T-helper 2 cell (primary cell): Measurements from ENCODE around the gene MICALL2.

ENCODE experiments used
- DNase-seq, 5 experiments: peaks; one replicate each; pipeline versions ENCODE4 v3.0.0 to v3.0.0-alpha.2; 2012 to 2022
- total RNA-seq, 2 donors: gene quantifications; one replicate each; lab custom pipeline; 2026; lab: John Stamatoyannopoulos, UW

The MICALL2 gene
- 3.9 to 8.4 reads per million in 2 donors for total RNA-seq

DNA sequence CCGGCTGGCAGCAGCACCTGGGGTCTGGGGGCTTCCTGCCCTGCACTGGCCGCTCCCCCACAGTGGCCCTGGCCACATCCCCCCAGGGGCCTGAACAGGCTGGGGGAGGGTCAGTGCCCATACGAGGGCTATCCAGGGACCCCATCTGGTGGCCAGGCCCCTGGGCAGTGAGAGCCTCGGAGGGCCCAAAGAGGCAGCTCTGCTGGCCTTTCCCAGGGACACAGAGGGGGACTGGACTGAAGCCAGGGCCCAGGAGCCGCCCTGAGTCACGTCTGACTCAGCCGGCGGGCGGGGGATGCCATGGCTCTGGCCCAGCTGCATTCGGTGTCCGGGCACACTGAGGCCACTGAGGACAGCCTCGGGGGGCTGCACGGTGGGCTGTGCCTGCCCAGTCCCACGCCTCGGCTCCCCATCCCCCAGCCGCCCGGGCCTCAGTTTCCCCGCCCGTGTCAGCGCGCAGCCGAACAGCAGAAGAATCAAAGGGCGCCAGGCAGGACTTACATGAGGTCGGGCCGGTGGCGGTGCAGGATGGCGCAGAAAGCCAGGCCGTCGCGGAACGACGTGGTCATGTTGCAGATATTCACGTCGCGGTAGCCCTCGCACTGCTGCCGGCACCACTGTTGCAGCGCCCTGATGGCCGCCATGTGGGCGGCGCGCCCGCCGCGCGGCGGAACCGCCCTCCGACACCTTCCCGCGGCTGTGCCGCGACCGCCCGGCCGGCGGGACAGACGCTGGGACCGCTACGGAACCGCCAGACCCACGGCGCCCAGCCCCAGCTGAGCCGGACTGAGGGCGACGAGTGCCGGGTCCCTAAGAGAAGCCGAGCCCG, at the start of gene MICALL2:
Gene MICALL2 (minus strand): TSS at position 788 of the 829 bp plus-strand sequence. CDS start 144 bp downstream, at position 644.
- DNase-seq = no peak

DNA sequence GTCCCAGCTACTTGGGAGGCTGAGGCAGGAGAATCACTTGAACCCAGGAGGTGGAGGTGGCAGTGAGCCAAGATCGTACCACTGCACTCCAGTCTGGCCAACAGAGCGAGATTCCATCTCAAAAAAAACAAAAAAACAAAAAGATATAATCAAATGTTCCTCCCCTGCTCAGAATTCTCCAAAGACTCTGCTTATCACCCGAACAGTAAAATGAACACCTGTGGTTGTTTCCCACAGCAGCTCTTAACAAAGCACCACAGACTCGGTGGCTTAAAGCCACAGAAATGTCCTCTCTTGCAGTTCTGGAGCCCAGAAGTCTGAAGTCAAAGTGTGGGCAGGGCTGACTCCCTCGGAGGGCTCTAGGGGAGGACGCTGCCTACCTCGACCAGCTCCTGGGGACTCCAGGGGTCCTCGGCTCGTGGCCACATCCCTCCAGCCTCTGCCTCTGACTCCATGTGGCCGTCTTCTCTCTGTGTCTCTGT, 49.0 kb upstream of the MICALL2 start:
- peak in 1 of 5 experiments; percentile 66 for DNase-seq

- peak in 1 of 5 experiments; percentile 24 for DNase-seq
These were observed 46.7 kb upstream of the MICALL2 start for GRCh38 chr7:1505731-1506550.

GRCh38 chr7:1503816-1504775, 44.8 kb upstream of the MICALL2 start, which contains the start of gene INTS1:
Gene INTS1, minus strand, starts transcription at chr7:1504389. Its CDS starts 429 bp downstream, at chr7:1503960.
- DNase-seq = peak; percentile 75 to 96 (median 86)

DNA sequence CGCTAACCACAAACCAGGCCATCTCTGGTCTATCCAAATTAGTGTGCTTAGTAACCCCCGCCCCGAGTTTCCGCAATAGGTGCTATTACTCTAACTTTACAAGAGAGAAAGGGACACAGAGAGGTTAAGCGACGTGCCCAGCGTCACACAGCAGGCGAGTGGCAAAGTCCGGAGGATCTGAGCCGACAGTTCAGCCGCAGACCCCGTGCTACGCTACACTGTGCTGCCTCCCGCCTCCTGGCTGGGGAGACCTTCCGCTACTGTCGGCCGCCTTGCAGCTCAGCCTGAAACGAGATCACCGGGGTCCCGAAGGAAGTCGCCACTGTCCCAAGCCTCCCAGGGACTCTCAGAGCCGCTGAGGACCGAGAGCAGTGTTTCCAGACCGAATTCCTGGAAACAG, 44.1 kb upstream of the MICALL2 start:
- DNase-seq = no peak

- DNase-seq = no peak
These were observed 43.6 kb upstream of the MICALL2 start for GRCh38 chr7:1502845-1503244.

GRCh38 chr7:1501487-1502270, 42.4 kb upstream of the MICALL2 start:
- no peak for DNase-seq

- no peak for DNase-seq
These were observed 41.0 kb upstream of the MICALL2 start for GRCh38 chr7:1500064-1500807.

- DNase-seq = no peak
These were observed 40.2 kb upstream of the MICALL2 start for GRCh38 chr7:1499367-1500029.

GRCh38 chr7:1498370-1499305, 39.4 kb upstream of the MICALL2 start:
- no peak for DNase-seq

GRCh38 chr7:1497293-1497927, 38.1 kb upstream of the MICALL2 start:
- DNase-seq = no peak

DNA sequence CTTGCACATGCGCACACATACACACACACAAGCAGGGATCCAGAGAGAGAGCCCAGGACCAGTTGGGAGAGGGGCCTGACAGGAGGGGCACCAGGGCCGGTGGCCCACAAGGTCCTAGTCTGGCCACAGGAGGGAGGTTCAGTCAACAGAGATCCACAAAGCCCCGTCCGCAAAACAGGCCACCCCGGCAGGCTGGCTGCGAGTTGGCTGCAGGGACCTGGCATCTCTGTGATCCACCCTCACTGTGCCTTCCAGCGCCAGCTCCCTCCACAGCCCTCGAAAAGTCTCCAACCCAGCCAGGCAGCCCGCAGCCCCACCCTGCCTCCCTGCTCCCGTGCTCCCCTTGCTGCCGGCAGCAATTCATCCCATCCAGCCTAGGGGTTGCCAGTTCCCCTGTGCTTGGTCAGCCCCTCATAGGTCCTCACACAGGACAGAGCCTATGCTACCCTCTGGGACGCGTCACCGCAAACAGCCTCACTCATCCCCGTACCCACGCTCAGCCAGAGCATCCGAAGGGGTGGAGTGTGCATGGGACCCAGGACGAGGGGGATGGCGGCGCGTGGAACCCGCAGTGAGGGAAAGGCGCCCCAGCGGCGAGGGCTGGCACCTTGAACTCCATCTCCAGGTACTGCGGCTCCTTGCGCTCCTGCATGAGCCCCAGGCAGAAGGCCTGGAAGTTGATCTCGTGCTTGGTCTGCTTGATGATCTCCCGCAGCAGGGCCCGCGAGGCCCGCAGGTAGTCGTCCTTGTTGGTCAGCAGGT, 37.4 kb upstream of the MICALL2 start:
- no peak for DNase-seq

DNA sequence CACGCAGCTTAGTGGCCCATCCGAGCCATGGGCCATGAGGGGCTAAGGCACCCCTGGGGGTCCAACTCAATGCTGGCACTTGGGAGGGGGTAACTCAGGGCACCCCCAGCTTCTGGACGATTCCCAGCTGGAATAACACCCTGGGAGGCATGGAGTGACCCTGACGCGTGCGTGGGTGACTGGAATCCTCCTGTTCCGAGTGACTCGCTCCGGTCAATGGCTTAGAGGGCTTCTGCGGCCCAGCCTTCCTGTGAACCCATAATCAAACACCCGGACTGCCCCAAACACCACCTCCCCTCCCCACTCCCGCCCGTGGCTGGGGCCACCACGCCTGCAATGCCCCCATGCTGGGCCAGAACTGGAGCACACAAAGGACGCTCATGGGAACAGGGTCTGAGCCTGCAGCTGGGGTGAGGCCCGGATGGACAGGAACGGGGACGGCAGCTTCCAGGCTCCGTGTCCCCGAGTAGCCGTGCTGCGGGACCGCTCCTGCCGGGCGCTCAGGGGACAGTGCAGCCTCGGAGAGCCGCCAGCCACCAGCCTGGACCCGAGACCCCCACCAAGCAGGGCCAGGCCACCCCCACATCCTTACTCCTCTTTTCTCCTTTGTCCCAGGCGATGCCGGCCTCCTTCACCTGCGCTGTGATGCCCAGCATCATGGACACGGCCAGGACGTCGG, 36.4 kb upstream of the MICALL2 start:
- no peak for DNase-seq

- no peak for DNase-seq
These were observed 35.7 kb upstream of the MICALL2 start for GRCh38 chr7:1494866-1495563.

DNA sequence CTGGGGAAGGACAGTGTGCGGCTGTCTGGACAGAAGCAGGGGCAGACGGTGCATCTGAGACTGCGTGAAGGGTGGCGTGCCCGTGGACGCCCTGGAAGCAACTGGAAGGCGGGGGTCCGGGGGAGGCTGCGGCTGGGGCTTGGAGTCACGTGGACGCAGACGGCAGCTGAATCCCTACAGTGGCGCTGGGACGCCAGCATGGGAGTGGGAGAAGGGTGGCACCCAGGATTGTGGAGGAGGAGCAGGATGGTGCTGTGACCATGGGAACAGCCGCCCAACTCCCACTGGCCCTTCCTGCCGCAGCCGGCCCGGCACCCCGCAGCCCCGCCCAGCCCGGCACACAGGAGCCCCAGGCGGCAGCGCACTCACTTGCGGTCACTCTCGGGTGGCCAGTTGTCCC, 35.2 kb upstream of the MICALL2 start:
- no peak for DNase-seq

DNA sequence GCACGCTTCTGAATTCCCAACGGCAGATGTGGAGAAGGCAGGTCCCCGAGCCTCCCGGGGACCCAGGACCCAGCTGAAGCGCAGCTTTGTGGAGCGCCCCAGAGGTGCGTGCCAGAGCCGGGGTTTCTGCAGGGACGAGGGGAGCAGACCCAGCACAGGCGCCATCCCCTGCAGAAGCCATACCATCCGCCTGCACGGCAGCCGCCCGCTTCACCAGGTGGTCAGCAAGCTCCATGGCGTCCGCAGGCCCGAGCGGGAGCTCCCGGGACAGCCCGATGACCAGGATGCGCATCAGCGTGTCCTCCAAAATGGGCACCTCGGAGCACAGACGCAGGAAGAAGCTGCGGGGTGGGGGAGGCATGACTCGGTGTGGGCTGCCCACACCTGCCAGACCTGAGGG, 34.3 kb upstream of the MICALL2 start:
- DNase-seq = no peak
